Measurements from ENCODE around the gene LRMDA.

The LRMDA gene

DNA sequence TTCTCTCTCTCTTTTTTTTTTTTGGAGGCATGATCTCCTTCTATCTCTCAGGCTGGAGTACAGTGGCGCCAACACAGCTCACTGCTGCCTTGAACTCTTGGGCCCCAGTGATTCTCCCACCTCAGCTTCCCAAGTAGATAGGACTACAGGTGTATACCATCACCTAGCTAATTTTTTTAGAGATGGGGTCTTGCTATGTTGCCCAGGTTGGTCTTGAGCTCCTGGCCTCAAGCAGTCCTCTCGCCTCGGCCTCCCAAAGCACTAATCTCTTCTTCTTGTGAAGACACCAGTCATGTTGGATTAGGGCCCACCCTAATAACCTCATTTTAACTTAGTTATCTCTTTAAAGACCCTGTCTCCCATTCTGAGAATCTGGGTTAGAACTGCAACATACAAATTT lies 45.6 kb downstream of the LRMDA start:
- DNase-seq (ENCODE audit: low read depth) = no peak

DNA sequence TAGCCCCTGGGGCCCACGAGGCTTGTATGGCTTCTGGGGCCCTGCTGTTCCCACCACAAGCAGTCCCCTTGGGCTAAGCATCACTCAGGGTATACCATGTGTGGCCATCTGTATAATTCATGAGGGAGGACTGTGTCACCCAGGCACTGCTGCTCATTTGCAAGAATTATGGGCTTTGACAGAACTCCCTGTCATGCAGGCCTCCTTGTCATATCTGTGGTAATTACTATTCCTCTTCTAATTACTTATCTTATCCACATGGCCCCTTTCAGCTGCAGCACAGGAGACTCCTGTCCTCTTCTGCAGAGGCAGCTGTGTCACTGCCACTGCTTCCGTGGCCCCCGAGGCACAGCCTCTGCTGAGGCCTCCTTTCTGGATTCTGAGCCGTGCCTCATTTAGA lies 46.3 kb downstream of the LRMDA start:
- DNase-seq (ENCODE audit: low read depth) = no peak

DNA sequence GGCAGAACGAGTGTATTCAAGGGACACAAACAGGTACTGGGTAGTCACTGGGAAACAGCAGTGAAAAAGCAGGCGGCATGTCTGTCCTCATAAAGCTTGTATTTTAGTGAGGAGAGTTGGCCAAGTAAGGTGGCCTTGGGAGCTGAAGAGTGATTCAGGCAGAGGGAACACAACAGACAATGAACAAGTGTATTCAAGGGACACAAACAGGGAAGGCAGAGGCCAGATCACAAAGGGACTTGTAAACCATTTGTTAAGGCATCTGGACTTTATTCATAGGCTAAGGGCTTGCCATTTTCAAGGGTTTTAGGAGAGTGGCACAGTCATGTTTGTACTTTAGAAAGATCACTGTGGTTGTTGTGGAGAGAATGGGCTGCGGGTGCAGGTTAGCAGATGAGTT lies 49.0 kb downstream of the LRMDA start:
- DNase-seq (ENCODE audit: low read depth) = no peak

DNA sequence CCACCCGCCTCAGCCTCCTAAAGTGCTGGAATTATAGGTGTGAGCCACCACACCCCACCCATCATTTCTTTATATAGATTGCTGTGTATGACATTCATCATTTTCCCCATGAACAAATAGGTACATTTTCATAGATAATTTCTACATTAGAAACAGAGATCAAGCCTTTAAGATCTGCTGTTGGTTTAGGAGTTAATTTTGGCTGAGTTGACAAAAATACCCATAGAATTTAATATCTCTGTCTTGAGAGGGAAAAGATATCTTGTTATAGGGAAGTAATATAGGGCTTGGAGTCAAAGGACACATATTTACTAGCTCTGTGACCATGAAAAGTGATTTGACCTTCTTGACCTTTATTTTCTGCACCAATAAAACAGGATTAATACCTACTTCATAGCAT lies 51.8 kb downstream of the LRMDA start:
- DNase-seq (ENCODE audit: low read depth) = no peak

DNA sequence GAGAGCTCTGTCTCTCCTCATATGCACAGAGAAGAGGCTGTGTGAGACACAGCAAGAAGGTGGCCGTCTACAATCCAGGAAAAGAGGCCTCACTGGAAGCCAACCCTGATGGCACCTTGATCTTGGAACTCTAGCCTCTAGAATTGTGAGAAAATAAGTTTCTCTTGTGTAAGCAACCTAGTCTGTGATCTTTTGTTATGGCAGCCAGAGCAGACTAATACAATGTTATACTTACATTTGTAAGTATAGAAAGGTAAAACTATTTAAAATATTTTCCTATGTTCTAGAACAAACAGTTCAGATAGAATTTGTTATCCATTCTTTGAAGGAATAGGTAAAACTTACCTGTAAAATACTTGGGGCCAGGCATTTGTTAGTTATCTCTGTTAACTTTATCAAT lies 53.3 kb downstream of the LRMDA start:
- DNase-seq (ENCODE audit: low read depth) = no peak

DNA sequence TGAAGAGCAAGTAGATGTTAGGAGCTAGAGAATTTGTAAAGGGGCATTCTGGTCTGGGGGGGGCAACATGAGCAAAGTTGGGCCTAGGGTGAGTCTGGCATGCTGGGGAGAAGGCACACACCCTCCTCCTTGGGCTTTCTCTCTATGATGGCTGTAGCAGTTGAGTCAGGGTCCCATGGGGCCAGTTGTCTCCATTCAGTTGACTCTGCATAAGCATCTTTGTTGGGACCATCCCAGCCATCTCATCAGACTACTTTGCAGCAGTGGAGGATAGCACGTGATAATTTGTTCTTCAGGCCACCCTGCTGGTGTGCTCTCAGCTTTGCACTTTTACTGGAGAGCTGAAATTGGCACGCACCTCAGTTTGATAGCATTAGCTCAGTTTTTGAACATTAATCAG lies 55.2 kb downstream of the LRMDA start:
- DNase-seq (ENCODE audit: low read depth) = no peak

DNA sequence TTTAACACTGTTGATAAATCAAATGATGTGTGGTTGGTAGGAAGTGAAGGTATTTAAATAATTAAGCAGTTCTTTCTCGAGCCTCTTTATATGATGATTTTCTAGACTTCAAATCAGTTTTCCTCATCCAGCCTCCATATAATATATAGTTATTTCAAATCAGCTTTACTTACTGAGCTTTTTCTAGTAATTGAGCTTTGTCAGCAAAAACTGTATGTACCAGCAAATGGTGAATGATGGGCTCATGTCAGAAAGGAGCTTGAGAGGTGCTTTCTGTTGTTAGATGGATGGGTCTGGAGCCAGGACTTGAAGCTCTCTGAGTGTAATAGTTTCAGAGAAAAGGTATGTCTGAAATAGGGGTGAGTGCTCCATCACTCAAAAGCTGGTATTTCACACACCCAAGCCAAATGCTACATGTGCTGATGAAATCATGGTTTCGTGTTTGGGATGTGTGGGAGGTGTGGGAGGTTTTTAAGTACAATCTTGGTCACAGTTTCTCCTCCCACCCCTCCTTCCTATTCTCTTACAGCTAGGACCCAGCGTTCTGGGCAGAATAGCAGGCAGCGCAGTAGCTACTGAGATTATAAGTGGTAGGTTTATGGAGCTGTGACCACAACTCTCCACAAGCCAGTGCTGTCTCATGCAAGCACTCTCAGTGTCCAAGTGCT lies 55.8 kb downstream of the LRMDA start:
- DNase-seq (ENCODE audit: low read depth) = no peak

DNA sequence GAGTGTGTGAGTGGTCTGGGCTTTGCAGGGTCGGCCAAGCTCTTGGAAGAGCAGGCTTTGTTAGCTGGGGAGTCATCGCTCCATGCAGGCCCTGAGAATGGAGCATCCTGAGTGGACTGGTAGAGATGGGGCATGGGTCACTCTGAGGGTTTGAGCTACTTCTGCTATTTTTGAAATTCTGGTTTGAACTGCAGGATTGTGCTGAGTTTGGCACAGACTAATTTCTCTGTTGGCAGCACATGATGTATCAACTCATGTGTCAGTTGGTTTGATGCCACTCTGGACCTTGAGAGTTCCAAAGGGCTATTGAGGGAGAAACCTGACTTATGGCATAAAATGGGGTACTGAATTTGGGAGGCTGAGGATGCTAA lies 56.3 kb downstream of the LRMDA start:
- no peak for DNase-seq (ENCODE audit: low read depth)

DNA sequence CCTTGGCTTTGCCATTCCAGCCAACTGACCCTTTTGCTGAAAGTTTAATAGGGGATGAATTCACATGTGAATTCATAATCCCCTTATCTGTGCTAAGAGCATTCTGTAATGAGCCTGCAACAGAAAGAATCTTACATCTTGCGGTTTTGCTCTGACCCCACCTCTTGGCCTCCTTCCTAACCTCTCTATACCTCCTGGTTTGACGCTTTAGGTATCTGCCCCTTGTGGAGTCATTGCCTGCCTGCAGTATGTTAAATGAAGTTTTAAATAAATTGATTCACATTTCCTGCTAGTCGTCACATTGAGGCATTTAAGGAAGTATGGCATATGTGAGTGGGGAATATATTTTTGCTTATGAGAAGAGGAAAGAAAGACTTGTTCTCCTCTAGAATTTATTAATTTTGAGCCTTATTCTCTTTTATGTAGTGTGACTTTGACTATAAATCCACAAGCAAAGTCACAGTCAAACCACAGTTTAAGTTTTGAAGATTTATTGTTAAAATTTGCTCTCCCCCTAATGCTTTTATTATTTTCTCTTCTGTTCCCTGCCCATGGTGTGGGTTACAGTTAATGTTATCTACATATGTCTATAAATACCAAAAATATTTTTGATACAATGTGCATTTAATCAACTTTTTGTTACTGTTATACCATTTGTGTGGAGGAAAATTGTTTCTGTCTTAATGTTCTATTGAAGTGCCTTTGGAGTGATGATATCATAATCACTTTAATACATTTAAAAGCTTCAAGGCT lies 60.9 kb downstream of the LRMDA start:
- no peak for DNase-seq (ENCODE audit: low read depth)

DNA sequence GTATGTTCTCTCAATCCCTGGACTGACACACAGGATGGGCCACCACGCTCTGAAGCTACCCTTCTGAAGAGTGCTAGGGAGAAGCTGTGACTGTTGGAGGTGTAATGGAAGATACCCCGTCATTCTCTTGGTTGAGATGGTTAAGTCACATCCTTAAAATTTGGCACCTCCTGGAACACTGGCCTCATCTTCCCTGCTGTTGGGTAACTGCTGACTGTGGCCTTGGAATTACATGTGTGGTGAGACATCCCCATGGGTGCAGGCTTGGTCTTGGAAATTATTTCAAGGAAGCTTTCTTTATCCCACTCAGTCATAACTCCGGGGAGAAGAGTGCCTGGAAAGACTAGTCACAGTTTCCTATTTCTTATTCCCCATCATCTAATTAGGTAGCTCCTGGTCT lies 62.0 kb downstream of the LRMDA start:
- no peak for DNase-seq (ENCODE audit: low read depth)

DNA sequence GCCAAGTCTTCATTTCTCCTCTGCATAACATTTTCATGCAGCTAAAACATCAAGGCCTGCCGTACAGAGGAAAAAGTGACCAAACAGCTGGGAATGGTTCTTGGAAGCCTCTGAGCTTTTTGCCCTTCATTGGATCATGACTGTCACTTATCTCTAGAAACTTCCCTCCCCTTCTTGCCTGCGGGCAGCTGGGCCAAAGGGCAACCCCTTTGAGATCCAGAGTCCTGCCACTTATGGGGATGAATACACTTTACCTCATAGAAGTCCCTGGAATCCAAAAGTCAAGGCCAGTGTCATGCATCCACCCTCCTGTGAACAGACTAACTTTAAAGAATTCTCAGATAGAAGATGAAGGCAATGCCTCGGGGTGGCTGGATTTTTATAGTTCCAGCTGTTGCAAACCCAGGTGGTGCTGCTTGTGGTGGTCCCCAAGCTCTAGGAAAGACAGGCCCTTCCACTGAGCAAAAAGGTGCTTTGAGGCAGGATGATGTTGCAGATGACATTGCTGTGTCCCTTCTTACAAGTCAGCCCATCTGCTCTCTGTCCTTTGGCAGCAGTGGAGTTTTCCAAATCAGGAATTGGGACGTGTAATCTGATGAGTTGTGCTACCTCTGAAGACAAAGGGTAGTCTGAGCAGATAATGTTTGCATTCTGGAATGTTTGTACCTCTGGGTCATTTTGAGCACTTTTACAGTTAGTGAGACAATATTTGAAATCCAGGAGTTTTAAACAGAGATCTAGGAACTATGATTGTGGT lies 64.2 kb downstream of the LRMDA start:
- no peak for DNase-seq (ENCODE audit: low read depth)

DNA sequence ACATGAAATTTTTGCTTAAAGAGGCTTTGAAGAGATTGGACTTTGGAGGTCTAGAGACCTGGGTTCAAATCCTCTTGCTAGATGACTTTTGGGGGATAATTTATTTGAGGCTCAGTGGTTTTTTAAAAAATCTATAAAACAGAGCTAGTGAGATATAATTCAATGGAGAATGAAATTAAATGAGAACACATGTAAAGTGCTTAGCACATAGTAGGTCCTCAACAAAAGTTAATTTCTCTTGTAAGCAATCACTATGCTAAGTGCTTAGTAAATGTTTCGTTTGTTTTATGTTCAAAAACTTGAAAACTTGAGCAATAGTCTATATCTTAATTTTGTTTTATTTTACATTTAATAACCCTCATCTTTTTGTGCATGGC lies 64.8 kb downstream of the LRMDA start:
- no peak for DNase-seq (ENCODE audit: low read depth)

DNA sequence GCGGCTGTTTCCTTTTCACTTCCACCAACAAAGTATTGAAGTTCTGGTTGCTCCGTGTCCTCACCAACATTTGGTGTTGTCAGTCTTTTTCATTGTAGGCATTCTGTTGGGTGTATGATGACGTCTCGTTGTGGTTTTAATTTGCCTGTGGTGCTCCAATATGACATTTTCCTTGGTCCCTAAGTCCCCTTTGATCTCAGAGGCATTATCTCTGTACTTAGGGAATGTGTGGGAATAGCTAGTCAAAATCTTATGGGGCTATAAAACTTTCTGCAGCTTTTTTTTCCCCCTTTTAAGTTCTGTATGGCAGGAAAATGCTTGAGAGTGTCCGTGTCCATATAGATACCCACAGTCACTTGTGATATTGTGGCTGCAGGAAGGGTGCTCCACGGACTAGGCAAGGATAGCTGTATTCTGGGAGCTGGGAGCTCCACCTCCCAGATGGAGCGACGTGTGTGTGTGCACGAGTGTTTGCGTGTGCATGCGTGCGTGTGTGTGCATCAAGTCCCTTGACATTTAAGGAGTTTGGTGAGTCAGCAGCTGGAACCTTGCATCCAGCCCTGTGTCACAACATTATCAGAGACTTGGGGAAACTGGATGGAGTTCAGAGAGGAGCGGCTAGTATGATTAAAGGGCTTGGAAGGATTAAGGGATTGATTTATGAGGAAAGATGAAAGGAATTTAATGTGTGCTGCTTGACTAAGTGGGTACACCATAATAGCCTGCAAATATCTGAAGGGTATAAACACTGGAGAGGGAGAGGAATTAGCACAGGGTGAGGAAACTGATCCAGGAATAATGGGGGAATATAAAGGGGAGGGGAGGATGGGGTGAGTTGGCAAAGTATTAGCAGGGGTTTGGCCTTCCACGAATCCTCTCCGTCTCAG lies 66.8 kb downstream of the LRMDA start:
- DNase-seq (ENCODE audit: low read depth) = peak; percentile 55

DNA sequence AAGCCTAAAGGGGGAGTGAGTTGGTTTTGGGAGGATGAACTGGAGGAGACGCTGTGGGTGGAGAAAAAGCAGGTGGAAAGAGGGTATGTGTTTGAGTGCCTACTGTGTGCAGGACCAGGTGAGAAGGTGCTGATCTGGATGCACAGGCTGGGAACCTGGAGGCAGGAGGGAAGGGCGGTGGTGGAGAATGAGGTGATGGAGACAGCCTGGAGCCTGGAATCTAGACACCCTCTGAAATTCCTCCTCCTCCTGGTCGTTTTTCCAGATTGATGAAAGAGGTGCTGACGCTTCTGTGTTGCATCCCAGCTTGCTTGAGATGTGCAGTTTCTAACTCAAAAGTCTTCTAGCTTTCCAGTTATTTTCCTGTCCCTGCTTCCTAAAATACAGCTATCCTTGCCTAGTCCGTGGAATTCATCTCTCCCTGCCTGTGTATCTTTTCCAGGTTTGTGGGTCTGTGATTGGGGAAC lies 67.5 kb downstream of the LRMDA start:
- no peak for DNase-seq (ENCODE audit: low read depth)

DNA sequence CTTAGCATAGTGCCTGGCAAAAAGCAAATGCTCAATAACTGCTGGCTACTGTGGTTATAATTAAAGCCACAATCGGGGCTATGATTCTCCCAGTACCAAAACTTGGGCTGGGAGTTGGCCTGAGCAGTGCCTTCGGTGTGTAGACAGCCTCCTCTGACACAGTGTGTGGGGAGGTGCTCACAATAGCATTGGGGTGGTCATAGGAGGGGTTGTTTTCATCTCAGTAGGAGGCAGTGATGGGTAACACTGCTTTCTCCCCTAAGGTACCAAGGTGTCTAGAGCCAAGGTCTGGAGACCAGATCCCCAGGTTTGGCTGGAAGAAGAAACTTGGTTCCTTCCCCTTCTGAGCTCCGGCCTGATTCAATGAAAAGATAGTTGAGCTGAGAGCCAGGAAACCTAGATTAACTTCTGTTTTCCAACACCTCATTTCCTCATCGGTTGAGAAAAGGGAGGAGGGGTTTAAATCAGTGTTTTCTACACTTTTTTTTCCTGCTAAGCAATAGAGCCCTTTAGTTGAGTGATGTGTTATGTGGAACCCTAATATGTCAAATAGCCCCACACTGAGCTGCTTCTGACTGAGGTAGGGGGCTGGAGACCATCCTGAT lies 68.2 kb downstream of the LRMDA start:
- DNase-seq (ENCODE audit: low read depth) = no peak

DNA sequence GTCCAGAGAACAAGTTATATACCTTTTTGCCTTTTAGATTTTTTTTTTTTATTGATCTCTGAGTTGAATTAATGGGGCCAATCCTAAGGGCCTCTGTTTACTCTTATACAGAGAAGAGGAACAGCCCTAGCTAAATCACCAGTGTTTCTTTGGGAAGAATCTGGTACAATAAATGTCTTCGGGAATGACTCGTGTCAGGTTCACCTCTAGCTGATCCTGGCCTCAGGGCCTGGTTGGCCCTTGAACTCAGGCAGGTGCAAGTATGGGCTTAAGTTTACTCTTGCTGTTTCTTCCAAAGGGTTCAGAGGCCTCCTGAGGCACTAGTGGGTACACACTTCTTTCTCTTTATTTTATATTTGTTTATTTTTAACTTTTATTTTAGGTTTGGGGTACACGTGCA lies 71.0 kb downstream of the LRMDA start:
- DNase-seq (ENCODE audit: low read depth) = no peak

DNA sequence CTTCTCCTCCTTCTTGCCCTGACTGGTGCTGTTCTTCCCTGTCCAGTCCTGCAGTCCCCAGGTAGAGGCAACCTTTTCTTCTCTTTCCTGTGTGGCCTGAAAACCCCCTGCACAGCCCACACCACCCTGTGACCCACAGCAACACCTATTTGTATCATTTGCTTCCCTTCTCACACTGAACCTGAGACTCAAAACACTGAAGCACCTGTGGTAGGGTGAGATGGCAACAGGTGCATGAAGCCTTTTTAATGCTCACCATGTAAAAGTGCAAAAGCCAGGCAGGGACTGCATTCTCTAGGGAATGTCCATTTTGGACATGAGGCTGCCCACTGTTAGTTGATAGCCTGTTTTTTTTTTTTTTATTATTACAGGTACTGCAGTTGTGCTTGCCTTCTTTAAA lies 71.4 kb downstream of the LRMDA start:
- DNase-seq (ENCODE audit: low read depth) = no peak

DNA sequence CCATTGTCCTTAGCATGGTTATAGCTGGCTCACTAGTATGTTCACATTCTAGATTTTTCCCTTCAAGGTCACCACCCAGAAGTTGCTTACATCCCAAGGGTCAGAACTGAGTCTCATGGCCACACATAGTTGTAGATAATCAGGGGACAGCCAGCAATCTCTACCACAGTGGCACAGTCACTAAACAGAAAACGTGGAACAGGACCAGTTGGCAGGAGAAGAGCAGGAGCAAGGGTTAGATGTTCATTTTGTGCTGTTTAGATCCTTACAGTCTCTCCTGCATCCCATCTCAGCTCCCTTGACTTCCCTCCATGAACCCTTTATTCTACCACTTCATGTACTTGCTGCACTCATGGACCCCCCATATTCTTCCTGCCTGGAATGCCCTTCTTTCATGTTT lies 73.9 kb downstream of the LRMDA start:
- no peak for DNase-seq (ENCODE audit: low read depth)

DNA sequence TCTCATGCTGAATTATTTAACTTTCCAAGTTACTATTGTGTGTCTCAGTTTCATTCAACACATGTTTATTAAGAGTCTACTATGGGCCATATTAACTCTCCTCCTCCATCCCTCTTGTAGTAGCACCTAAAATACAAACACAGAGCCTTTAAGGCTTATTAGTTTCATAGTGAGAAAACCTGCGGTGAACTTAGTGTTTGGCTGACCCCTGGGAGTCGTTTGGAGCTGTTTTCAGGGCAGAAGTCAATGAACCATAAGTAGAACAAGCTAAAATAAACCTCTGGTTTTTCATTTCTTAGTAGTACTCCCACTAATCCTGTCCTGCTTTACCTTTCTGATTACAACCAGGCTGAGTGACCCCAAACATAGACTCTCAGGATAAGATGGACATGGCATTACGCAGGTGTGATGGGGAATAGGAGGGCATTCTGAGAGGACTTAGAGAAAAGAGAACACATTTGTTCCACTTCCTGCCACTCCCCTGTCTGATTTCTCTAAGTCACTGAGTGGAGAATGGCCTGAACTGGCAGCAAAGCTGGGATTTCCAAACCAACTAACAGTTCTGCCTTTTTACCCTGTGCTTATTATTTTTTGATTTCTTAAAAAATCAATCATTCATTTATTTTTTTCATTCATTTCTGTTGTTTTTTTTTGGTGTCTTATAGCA lies 74.5 kb downstream of the LRMDA start:
- DNase-seq (ENCODE audit: low read depth) = no peak

DNA sequence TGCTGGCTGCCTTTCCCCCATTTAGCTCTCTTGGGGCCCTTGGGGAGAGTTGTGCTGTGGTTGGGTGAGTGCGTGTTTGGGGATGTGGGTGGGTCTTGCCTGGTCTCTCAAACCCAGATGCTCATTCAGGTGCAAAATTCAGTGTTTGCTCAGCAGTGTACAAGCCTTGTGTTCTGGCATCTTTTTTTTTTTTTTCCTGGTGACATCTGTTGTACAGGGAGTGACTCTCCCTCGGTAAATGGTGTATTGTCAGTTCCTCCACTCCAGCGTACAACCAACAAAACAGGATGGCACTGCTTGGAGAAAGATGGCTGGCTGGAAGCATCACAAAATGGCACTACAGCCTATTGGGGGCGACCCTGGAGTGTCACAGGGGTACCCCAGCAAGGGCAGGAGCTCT lies 75.5 kb downstream of the LRMDA start:
- no peak for DNase-seq (ENCODE audit: low read depth)

DNA sequence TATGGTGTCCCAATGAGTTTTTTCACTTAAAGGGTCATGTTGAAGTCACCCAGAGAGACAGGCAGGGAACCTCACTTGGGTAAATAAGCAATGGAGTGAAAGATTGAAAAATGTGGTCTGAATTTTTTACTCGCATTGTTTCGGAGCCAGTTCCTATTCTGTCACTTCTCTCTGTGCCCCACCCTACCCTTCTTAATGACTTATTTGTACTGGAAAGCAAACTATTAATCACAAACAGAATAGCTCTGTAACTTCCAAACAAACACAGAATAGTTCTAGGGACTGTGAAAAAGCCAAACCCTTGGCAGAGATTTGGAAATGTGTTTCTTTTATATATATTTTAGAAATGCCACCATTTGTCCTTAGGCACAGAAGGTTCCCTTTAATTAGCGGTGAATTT lies 76.0 kb downstream of the LRMDA start:
- no peak for DNase-seq (ENCODE audit: low read depth)
